H1 (cell line): ENCODE data around the gene PTGES. TPM values are rescaled to one million over a fixed set of nuclear protein-coding genes. Genes with fewer than 3 reads are reported as not detected.

Experiments used
- BRCA1 ChIP-seq: IDR thresholded peaks from 2 replicates; pipeline ENCODE4 v1.6.1; 2012; ENCODE audit warnings: low read depth, low read length, improper control_type of control experiment
- CBX8 ChIP-seq: fragments of 300-800, 300-1000 bp; sonication (generic); IDR thresholded peaks from 2 replicates; pipeline ENCODE4 v1.7.1; 2016; ENCODE audit warnings: low read depth, low read length, borderline replicate concordance
- CHD2 ChIP-seq: IDR thresholded peaks from 2 replicates; pipeline ENCODE4 v1.6.1; 2012; ENCODE audit warnings: low read length, improper control_type of control experiment
- CREB1 ChIP-seq: IDR thresholded peaks from 2 replicates; pipeline ENCODE4 v1.6.1; 2012; ENCODE audit warnings: inconsistent platforms
- CTCF ChIP-seq, 3 experiments: IDR thresholded peaks; 1 replicate in 2 of 3; 2 replicates in 1 of 3; pipeline versions ENCODE4 v1.5.1 to v1.6.1; 2011; ENCODE audit warnings: low read length in 3 of 3, mild to moderate bottlenecking in 3 of 3, inconsistent platforms in 2 of 3, low read depth in 1 of 3, moderate library complexity in 1 of 3; ENCODE audit not compliant: insufficient read depth in 1 of 3; ENCODE audit errors: control extremely low read depth in 1 of 3
- HDAC2 ChIP-seq, 2 experiments: fragments of 300-600 bp in 1 of 2; sonication (generic) in 1 of 2; IDR thresholded peaks; 2 replicates each; pipeline ENCODE4 v1.6.1; 2011 to 2012; ENCODE audit warnings: low read depth in 2 of 2, low read length in 2 of 2, mild to moderate bottlenecking in 2 of 2, moderate library complexity in 2 of 2, borderline replicate concordance in 1 of 2, inconsistent platforms in 1 of 2
- HDAC6 ChIP-seq: IDR thresholded peaks from one replicate; pipeline ENCODE4 v1.7.1; 2012; ENCODE audit warnings: low read depth, mild to moderate bottlenecking, inconsistent platforms, low read length, moderate library complexity
- JUND ChIP-seq: IDR thresholded peaks from 2 replicates; pipeline ENCODE4 v1.6.1; 2011; ENCODE audit warnings: mild to moderate bottlenecking, improper control_type of control experiment, low read length
- RAD21 ChIP-seq, 2 experiments: IDR thresholded peaks in 1 of 2; conservative IDR thresholded peaks in 1 of 2; 2 replicates each; pipeline ENCODE4 v1.6.1; 2011; ENCODE audit warnings: low read depth in 2 of 2, low read length in 2 of 2, improper control_type of control experiment in 1 of 2, inconsistent platforms in 1 of 2, mild to moderate bottlenecking in 1 of 2, moderate library complexity in 1 of 2
- TAF1 ChIP-seq: IDR thresholded peaks from 2 replicates; pipeline ENCODE4 v1.6.1; 2011; ENCODE audit warnings: mild to moderate bottlenecking, low read depth, low read length
- TAF7 ChIP-seq: optimal IDR thresholded peaks from 2 replicates; pipeline ENCODE3; 2011; ENCODE audit warnings: low read depth, mild to moderate bottlenecking, inconsistent platforms, low read length, moderate library complexity, borderline replicate concordance
- TCF12 ChIP-seq: IDR thresholded peaks from 2 replicates; pipeline ENCODE4 v1.6.1; 2011; ENCODE audit warnings: low read depth, mild to moderate bottlenecking, low read length
- USF2 ChIP-seq: IDR thresholded peaks from 2 replicates; pipeline ENCODE4 v1.6.1; 2011; ENCODE audit warnings: low read length, improper control_type of control experiment
- polyA plus RNA-seq, 7 experiments: library from polyadenylated mRNA; depleted of rRNA in 3 of 7; stranded (reverse) in 5 of 7; unstranded in 2 of 7; fragments of >200 nt in 5 of 7; fragments of 200-250 nt in 2 of 7; gene quantifications; 1 replicate in 5 of 7; 2 replicates in 1 of 7; 4 replicates in 1 of 7; pipeline versions ENCODE4 v1.2.1 to v1.2.3, GENCODE V29; 2011 to 2013; ENCODE audit warnings: missing spikeins in 2 of 7, mixed read lengths in 2 of 7
- total RNA-seq: library from RNA; stranded (reverse); fragmentation: NEBNext Ultra II Directional; extraction: Animal tissue kit (Norgen Biotek cat#: 25700); gene quantifications from 2 replicates; pipeline ENCODE4 v1.2.1, GENCODE V29; 2021

The PTGES gene
- total and polyA plus RNA-seq, 2 of the 8 experiments (the other 6 are each of a cell fraction or from before 2014, with no cell fraction given) = 3.2 to 5.1 TPM

DNA sequence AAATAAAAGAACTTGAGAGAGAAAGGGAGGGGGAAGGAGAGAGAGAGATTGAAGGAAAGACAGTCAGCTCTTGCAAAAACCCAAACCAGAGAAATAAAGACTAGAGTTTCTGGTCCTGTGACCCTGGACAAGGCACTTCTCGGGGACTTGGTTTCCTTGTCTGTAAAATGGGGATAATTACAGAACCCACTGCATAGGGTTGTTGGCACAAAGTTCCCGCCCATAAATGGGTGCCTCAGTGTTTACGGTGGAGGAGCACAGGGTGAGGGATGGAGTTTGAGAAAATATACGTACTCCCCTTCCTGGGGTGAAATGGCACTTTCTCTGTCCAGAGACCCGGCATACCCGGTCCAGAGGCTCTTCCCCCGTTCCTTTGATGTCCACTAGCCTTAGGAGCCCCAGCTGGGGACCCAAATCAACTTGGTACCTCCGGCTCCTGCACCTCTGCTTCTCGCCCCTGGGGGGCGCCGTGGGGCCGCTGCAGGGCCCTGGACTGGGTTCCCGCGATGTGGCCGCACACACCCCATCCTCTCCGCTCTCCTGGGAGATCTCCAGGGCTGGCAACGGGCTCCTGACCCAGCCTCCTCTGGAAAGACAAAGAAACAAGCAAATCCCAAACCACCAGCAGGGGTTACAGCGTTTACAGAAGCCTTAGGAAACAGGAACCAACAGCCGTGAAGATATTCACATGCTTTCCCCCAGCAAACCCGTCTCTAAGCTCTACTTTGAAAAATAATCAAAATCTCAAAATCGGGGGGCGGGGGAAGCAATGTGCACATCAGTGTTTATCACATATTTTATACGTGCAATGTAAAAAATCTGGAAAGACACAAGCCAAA lies 26.3 kb downstream of the PTGES start (continued):
- peak; percentile 50 to 84; a peak in 1 of 4 replicates for TF ChIP-seq HDAC2 (IDR thresholded peaks at IDR 0.05; ENCODE audit: borderline replicate concordance in 1 of 2, low read depth in 2 of 2, low read length in 2 of 2)
- TF ChIP-seq HDAC6 = no peak
- peak; percentile 79 to 88 for TF ChIP-seq RAD21 (IDR thresholded peaks at IDR 0.05 in 1 of 2, conservative IDR thresholded peaks at IDR 0.05 in 1 of 2; ENCODE audit: low read depth in 2 of 2, low read length in 2 of 2)
- TF ChIP-seq CREB1 = no peak
- peak; percentile 80 to 96 (median 91) for TF ChIP-seq CTCF (IDR thresholded peaks at IDR 0.05; ENCODE audit: control extremely low read depth in 1 of 3, insufficient read depth in 1 of 3, low read depth in 1 of 3, low read length in 3 of 3)
- TF ChIP-seq CBX8 = no peak
- TF ChIP-seq JUND = no peak; the same call in 1 of the 2 replicates
- peak; percentile 39; the same call in 1 of the 2 replicates for TF ChIP-seq TAF1
- TF ChIP-seq TCF12 = 0 out of 2 replicates have a peak, but pooled peaks have one; percentile 56
- TF ChIP-seq BRCA1 = peak; percentile 60; the same call in 1 of the 2 replicates
- peak; percentile 84 for TF ChIP-seq CHD2
- TF ChIP-seq USF2 = 0 out of 2 replicates have a peak, but pooled peaks have one; percentile 3
- peak; percentile 65 for TF ChIP-seq TAF7
